DMS53 treated with DMSO at 0.1 percent for 48 hours (cell line): ENCODE measurements around the gene EIF2S1.
"Not testable (repeated sequence)": the region's sequence is repeated elsewhere in the genome, so short reads cannot be mapped to it uniquely, and the experiment has no call there.

Source experiments
- DNase-seq: peaks from one replicate; lab custom pipeline; 2025; ENCODE audit not compliant: unreplicated experiment; lab: John Stamatoyannopoulos, UW

Gene EIF2S1

DNA sequence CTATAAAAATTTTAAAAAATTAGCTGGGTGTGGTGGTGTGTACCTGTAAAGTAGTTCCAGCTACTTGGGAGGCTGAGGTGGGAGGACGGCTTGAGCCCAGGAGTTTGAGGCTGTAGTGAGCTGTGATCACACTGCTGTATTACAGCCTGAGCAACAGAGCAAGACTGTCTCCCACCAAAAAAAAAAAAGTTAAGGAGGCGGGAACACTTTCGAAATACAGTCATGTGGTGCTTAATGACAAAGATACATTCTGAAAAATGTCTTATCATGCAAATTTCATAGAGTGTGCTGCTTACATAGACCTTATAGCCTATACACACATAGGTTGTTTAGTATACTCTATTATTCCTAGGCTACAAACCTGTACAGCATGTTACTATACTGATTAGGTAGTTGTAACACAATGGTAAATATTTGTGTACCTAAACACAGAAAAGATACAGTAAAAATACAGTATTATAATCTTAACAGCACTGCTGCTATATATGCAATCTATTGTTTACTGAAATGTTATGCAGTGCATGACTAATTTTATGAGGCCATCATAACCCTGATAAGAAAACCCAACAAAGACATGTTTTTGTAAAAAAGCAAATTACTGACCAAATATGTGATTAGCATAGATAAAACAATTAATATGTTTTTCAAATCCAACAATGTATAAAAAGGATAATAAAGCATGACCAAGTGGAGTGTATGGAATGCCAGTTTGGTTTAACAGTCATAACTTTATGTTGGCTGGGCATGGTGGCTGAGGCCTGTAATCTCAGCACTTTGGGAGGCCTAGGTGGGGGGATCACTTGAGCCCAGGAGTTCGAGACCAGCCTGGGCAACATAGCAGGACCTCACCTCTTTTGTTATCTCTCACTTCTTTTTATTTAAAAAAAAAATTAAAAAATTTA lies 11.4 kb downstream of the EIF2S1 start:
- no peak for DNase-seq

DNA sequence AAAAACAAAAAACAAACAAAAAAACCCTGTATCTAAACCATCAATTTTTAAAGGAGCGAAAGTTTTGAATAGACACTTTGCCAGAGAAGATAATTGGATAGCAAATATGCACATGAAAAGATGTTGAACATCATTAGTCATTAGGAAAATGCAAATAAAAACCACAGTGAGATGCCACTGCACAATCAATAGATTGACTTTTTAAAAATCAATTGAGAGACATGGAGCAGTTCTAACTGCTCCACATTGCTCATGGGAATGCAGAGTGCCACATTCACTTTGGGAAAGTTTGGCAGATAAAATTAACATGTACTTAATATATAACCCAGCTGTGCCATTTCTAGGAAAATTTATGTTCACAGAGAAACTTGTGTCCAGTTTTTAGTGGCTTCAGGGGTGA lies 12.7 kb downstream of the EIF2S1 start:
- DNase-seq, result no peak

DNA sequence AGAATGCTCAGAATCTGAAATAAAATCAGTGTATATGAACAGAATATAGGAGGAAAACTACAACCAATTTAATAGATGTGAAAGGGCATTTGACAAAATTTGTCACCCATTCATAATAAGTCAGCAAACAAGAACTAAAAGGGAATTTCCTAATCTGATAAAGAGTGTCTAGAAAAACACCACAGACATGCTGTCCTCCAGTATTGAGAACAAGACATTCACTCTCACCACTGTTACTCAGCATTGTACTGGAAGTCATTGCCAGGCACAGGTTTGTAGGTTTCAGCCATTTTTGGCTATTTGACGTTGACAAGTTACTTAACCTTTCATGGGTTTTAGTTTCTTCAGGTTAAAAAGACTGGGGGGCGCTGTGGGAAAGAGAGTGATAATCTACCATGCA lies 13.2 kb downstream of the EIF2S1 start:
- DNase-seq, result no peak

DNA sequence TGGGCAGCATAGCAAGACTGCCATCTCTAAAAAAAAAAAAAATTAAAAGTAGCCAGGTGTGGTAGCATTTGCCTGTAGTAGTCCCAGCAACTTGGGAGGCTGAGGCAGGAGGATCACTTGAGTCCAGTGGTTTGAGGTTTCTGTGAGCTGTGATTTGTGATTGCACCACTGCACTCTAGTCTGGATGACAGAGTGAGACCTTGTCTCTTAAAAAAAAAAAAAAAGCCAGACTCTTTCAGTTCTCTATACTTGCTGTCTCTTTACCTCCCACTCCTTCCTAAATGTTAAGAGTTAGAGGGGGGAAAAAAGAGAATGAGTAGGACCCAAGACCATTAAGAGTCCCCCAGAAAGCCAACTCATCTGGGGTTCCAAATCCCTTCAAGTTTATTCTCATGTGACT lies 17.8 kb downstream of the EIF2S1 start:
- DNase-seq, result no peak

DNA sequence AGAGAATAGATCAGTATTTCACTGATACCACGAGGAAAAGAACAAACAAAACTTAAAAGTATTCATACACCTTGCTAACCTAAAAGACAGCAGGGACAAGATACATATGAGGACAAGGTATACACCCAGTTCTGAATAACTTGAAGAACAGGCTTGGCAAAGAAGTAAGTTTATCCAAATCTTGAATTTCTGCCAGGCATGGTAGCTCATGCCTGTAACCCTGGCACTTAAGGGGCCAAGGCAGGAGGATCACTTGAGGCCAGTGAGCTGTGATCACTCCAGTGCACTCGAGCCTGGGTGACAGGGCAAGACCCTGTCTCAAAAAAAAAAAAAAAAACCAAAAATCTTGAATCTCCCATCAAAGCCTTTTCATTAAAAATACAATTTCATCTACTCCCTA lies 25.0 kb downstream of the EIF2S1 start:
- no peak for DNase-seq

DNA sequence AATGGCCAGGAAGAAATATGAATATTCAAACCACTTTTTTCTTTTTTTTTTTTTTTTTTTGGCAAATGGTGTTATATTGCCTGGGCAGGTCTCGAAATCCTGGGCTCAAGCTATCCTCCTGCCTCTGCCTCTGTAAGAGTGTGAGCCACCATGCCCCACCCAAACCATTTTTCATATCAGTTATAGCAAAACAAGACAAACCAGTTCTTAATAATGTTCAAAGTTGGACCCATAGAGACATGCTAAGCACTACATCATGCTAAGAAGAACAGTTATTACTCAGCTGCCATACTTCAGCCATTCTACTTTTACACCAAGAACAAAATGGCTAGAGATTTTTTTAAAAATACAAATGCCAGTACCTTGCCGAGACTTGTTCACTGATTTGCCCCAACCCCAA lies 25.5 kb downstream of the EIF2S1 start:
- no peak for DNase-seq

DNA sequence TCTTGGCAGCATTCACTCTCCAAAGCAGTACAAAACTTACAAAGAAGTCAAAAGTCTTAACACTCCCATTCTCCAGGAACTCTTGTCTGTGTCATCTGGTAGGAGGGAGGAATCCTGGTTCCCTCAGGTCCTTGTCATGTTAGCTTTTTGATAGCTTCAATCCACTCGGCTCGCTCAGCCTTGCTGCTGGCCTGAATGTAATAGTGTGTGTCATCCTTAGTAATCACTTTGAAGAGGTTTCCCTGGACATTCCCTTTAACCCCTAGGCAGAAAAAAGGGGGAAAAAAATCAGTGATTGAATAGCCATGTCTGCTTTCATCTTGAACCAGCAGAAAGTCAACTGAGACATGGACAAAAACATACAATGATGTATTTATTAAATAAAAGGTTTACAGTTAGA lies 27.1 kb downstream of the EIF2S1 start:
- DNase-seq, result no peak

DNA sequence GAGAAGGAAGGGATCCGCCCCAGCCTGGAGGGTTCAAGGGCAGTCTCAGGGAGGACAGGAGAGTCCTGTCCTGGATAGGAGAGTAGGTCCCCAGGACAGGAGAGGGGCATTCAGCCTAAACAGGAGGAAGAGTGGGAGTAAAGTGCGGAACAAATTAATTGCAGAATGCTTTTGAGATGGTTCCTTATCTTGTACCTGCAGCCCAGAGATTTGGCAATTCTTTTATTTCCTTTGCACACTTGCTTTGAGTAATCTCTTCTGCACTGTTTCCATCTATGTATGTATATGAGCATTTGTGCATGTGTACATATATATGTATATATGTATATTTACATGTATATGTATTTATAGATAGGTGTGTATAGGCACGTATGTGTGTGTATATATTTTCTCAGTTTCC lies 29.1 kb downstream of the EIF2S1 start:
- no peak for DNase-seq

DNA sequence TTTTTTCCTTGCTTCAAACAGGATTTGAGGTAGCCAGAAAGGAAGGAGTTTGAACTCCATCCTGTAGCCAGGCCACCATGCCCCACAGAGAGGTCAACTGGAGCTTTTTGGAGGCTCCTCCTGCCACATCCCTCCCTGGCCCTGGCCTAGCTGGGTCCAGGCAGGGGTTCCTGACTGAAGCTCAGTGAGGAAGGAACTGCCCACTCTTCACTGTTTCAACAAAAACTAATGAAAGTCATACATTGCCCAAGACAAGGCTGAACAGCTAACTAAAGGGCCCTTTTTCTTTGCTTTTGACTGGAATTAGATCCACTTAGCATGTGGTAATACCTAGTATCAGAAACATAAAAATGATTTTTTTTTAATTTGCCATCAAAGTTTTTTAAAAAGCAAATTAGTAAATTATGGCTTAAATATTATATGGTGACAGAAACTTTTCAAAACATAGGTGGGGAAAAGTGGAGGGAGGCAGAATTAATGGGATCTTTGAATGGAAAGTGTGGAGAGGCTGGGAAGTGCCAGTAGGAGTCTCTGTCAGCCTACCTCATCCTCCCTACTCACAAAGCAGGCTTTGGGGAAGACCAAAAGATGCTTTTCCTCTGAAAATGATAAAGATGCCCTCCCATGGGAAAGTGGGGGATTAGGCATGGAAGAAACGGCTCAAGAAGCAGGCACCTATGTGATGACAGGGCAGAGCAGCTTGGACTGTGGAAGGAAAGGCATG lies 29.8 kb downstream of the EIF2S1 start:
- DNase-seq, result no peak

DNA sequence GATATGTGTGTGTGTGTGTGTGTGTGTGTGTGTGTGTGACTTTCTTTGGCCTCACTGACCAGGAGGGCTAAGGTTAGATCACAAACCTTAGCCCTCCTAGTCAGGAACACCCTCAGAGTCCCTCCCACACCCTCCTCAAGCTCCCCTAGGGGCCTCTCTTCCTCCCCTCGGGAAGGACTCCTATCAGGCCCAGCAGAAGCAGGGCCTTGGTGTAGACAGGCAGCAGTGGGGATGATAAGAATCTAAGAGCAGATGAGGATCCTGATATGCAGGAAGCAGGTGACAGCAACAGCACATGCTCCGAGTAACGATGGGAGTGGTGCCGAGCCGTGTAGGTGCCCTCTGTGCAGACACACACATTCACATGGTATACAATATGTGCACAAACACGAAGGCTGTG lies 31.1 kb downstream of the EIF2S1 start:
- DNase-seq, result no peak

DNA sequence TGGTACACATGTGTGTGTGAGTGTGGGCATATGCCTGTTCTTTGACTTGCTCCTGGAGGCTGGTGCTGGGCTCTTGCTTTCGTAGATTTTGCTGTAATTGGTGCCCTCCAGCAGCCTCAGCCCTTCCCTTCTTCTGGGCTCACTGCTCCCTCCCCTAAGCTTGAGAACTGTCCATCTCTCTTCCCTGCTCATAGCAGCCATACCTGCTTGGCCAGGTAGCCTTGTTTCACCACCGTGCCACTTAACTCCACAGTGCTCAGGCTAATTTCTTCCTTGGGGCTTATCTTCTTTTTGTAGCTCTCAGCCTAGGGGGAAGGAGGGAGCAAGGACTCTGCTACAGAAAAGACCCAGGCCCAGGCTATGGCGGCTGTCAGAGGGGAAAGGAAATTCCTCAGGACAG lies 32.0 kb downstream of the EIF2S1 start:
- no peak for DNase-seq

DNA sequence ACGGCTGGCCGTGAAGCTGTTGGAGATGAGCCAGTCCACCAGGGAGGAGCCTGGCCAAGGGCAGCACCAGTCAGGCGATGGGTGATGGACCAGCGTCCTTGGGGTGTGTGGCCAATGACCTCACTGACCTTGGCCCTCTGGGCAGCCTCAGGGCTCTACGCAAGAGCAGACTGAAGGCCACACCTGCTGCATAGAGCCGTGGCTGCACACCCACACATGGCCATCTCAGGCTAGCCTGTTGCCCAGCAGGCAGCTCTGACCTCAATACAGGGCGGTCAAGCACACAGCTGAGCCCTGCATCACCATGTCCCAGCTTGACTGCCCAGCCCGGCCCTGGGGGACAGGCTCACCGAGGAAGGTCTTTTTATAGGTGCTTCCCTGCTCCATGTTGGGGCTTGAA lies 32.7 kb downstream of the EIF2S1 start:
- no peak for DNase-seq

DNA sequence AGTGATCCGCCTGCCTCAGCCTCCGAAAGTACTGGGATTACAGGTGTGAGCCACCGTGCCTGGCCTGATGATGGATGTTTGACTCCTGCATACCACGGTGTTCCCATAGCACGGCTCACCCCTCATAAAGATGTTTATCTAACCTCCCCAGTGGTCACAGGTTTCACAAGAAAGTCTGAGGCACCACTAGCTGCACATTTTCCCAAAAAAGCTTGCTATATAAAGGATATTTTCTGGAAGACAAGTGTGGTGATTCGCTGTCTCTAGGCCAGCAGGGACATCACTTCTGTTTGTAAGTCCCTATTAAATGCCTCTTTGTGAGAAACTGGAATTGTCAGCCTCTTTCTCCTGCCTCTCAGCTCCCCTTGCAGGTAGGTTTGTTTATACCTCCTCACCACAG lies 33.6 kb downstream of the EIF2S1 start:
- DNase-seq, result no peak

DNA sequence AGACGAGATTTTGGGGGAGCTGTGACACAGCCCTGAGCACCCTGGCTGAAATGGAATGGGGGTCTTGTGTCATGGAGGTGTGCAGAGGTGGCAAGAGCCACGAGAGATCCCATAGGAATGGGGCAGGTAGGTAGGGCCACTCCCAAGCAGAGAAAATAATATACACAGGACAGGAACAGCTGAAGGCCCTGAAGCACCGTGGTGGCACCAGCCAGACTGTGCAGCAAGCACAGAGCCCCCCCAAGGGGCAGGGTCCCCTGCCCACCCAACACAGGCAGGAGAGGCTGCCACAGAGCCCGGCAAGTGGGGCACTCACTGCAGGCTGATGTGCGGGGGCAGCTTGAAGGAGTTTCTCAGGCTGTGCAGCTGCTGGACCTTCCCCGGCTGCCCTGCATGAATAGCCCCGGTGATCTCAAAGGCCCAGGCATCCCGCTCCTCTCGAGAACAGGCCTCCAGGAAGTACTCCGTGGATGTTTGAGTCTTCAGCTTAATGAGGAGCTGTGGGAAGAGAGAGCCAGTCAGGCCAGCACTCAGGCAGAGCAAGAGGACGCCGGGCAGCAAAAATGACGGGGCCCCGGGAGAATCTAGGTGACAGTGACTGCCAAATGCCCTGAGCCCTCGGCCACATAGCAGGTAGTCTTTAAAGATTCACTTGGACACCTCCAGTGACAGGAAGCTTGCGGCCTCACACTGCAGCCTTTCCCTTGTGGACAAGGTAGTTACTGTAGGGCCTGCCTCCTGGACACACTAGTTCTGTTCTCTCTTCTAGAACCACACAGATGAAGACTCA lies 35.2 kb downstream of the EIF2S1 start:
- no peak for DNase-seq

DNA sequence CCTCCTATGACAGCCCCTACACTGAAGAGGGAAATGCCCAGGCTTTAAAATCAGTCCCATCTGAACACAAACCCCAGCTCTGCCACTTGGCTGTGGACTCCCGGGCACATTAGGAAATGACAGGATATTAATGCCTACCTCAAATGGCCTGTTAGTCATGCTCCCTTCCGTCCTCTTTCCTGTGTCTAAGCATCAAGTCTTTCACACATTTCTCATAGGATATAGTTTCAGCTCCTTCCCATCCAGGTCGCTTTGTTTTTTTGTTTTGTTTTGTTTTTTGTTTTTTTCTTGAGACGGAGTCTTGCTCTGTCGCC lies 35.7 kb downstream of the EIF2S1 start:
- DNase-seq, result no peak

DNA sequence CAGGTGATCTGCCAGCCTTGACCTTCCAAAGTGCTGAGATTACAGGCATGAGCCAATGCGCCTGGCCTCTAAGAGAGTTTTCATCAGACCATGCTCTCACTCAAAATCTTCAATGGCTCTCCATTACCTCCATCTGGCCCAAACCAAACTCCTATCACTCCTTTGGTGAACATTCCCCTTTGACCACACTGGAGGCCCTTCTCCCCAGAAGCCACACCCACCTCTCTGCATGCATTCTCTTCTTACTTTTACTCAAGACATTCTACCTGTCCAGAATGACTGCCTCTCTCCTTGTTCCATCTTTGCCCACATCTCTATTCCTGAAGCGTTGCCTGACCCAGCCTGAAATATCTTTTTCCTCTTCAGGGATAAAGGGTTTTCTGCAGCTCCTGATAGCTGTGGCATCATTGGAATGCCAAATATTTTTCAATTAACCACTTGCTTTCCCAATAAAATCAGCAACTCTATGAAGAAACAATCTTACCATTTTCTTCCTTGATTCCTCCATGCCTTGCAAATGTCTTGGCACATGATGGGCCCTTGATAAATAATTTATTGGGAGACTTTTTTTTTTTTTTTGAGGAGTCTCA lies 36.3 kb downstream of the EIF2S1 start:
- DNase-seq, result no peak

DNA sequence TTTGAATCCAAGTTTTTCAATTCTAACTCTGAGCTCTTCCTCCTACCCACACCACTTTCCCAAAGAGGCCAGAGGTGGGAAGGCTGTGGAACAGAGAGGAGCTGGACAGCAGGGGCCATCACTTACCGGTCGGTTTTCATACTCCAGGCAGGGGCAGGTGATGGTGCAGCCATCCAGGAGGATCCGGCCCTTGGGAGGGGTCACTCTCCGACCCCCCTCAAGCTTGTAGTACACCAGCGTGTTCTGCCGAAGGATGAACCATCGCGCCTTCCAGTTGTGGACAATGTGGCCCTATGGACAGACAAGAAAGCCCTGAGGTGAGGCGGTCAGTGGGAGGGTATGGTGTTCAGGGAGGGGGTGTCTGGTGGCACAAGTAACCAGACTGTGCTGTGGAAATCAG lies 37.4 kb downstream of the EIF2S1 start:
- DNase-seq, result no peak

DNA sequence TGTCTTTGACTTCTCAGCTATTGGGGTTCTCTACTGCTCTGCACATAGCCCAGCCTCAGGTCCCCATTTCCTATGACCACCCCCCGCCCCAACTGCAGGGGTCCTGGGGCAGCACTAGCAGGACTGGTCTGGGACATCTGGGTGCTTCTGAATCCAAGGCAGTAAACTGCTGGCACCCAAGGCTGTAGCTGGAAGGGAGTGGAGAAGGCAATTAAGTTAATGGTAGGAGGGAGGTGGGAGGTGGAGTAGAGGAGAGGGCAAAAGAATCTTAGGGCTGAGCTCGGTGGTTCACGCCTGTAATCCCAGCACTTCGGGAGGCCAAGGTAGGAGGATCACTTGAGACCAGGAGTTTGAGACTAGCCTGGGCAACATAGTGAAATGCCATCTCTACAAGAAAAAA lies 40.3 kb downstream of the EIF2S1 start:
- no peak for DNase-seq

DNA sequence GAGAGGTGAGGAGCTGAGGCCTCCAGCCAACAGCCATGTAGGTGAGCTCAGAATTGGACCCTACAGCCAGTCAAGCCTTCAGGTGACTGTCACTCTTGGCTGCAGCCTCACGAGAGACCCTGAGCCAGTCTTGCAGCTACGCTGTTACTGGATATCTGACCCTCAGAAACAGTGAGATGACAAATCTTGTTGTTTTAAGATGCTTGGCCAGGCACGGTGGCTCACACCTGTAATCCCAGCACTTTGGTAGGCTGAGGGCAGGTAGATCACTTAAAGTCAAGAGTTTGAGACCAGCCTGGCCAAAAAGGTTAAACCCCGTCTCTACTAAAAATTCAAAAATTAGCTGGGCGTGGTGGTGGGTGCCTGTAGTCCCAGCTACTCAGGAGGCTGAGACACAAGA lies 45.6 kb downstream of the EIF2S1 start:
- no peak for DNase-seq

DNA sequence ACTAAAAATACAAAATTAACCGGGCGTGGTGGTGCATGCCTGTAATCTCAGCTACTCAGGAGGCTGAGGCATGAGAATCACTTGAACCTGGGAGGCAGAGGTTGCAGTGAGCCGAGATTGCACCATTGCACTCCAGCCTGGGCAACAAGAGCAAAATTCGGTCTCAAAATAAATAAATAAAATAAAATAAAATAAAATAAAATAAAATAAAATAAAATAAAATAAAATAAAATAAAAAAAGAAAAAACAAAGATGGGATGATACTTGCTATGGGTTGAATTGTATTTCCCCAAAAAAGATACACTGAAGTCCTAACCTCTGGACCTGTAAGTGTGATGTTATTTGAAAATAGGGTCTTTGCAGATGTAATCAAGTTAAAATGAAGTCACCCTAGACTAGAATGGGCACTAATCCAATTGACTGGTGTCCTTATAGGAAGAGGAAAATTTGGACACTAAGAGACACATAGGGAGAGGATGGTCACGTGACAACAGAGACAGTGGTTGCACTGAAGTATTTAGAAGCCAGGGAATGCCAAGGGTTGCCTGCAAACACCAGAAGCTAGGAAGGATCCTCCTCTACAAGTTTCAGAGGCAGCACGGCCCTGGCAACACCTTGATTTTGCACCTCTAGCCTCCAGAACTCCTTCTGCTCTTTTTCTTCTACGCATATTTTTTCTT lies 48.1 kb downstream of the EIF2S1 start:
- DNase-seq, result not testable (repeated sequence)

DNA sequence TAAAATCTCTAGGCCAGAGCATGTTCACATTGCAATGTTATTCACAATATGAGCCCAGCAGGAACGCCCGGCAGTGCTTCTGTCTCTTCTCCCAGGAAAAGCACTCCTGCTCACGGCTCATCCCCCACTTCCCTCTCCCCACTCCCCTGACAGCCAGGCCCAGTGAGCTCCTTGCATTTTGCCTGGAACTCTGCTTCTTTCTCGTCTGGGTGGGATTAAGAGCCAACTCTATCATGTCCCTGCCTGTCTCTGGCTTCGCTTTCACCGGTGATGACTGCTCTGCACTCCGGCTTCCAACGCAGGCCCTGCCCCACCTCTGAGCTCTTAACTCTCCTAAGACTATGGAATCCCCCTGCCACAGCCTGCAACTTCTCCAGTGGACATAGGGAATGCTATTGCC lies 49.3 kb downstream of the EIF2S1 start:
- DNase-seq, result no peak
